H9 (cell line): ENCODE measurements around the gene VTA1. TPM values are rescaled to one million over a fixed set of nuclear protein-coding genes. Genes with fewer than 3 reads are reported as not detected.

Experiments
- DNase-seq: peaks from one replicate; pipeline ENCODE4 v3.0.0-alpha.2; 2017
- H2AFZ ChIP-seq: one replicate; pipeline ENCODE4 v1.6.1; 2013; ENCODE audit warnings: mild to moderate bottlenecking, low read length, control low read depth, moderate library complexity
- H2AK5ac ChIP-seq: 2 replicates; pipeline ENCODE4 v1.6.1; 2013; ENCODE audit warnings: low read length, control low read depth, mixed read lengths; ENCODE audit not compliant: insufficient read length
- H2BK120ac ChIP-seq: one replicate; pipeline ENCODE4 v1.6.1; 2013; ENCODE audit warnings: low read depth, mild to moderate bottlenecking, low read length, control low read depth, inconsistent platforms; ENCODE audit not compliant: poor library complexity, severe bottlenecking
- H2BK12ac ChIP-seq: 2 replicates; pipeline ENCODE4 v1.6.1; 2013; ENCODE audit warnings: low read length, control low read depth, mixed read lengths, low read depth; ENCODE audit not compliant: insufficient read length
- H2BK15ac ChIP-seq: 2 replicates; pipeline ENCODE4 v1.6.1; 2013; ENCODE audit warnings: low read depth, low read length, control low read depth
- H2BK20ac ChIP-seq: one replicate; pipeline ENCODE4 v1.6.1; 2013; ENCODE audit warnings: low read depth, mild to moderate bottlenecking, low read length, control low read depth, inconsistent platforms; ENCODE audit not compliant: poor library complexity, severe bottlenecking
- H2BK5ac ChIP-seq: 2 replicates; pipeline ENCODE4 v1.6.1; 2013; ENCODE audit warnings: low read length, control low read depth, mixed read lengths; ENCODE audit not compliant: insufficient read length
- H3K14ac ChIP-seq: 2 replicates; pipeline ENCODE4 v1.6.1; 2013; ENCODE audit warnings: low read length, control low read depth; ENCODE audit not compliant: insufficient read depth
- H3K18ac ChIP-seq: 2 replicates; pipeline ENCODE4 v1.6.1; 2013; ENCODE audit warnings: low read depth, mild to moderate bottlenecking, mixed read lengths, low read length, control low read depth; ENCODE audit not compliant: insufficient read length
- H3K23ac ChIP-seq: 2 replicates; pipeline ENCODE4 v1.6.1; 2013; ENCODE audit warnings: low read length, control low read depth, mixed read lengths, low read depth; ENCODE audit not compliant: insufficient read length
- H3K23me2 ChIP-seq: 2 replicates; pipeline ENCODE4 v1.6.1; 2013; ENCODE audit warnings: low read depth, mild to moderate bottlenecking, mixed read lengths, low read length, control low read depth; ENCODE audit not compliant: insufficient read length, poor library complexity, severe bottlenecking
- H3K27ac ChIP-seq: 2 replicates; pipeline ENCODE4 v1.5.1; 2013; ENCODE audit warnings: low read length, control low read depth, mixed read lengths, low read depth; ENCODE audit not compliant: insufficient read length
- H3K27me3 ChIP-seq: 2 replicates; pipeline ENCODE4 v1.6.1; 2013; ENCODE audit warnings: low read length, control low read depth, inconsistent platforms; ENCODE audit not compliant: insufficient read depth
- H3K4ac ChIP-seq: 2 replicates; pipeline ENCODE4 v1.6.1; 2013; ENCODE audit warnings: low read depth, mild to moderate bottlenecking, control low read depth, inconsistent platforms, low read length, moderate library complexity
- H3K4me1 ChIP-seq: 2 replicates; pipeline ENCODE4 v1.6.1; 2013; ENCODE audit warnings: low read length, control low read depth, inconsistent platforms; ENCODE audit not compliant: insufficient read depth
- H3K4me2 ChIP-seq: 2 replicates; pipeline ENCODE4 v1.6.1; 2013; ENCODE audit warnings: low read length, control low read depth, mixed read lengths; ENCODE audit not compliant: insufficient read length, insufficient read depth
- H3K56ac ChIP-seq: 2 replicates; pipeline ENCODE4 v1.6.1; 2013; ENCODE audit warnings: low read depth, mild to moderate bottlenecking, mixed read lengths, low read length, control low read depth; ENCODE audit not compliant: insufficient read length
- H3K79me1 ChIP-seq: 2 replicates; pipeline ENCODE4 v1.6.1; 2013; ENCODE audit warnings: low read depth, mild to moderate bottlenecking, moderate library complexity, low read length, control low read depth, inconsistent platforms; ENCODE audit not compliant: insufficient read depth, poor library complexity, severe bottlenecking
- H3K79me2 ChIP-seq: 2 replicates; pipeline ENCODE4 v1.6.1; 2013; ENCODE audit warnings: low read length, control low read depth, inconsistent platforms; ENCODE audit not compliant: insufficient read depth
- H3K9ac ChIP-seq: 2 replicates; pipeline ENCODE4 v1.6.1; 2013; ENCODE audit warnings: low read length, control low read depth, mixed read lengths; ENCODE audit not compliant: insufficient read length; ENCODE audit errors: extremely low read depth
- H3K9me3 ChIP-seq: one replicate; pipeline ENCODE4 v1.6.1; 2013; ENCODE audit warnings: low read depth, low read length, inconsistent platforms; ENCODE audit not compliant: control insufficient read depth
- H3T11ph ChIP-seq: one replicate; pipeline ENCODE4 v1.6.1; 2013; ENCODE audit warnings: mild to moderate bottlenecking, low read length, control low read depth, inconsistent platforms
- H4K20me1 ChIP-seq: one replicate; pipeline ENCODE4 v1.6.1; 2013; ENCODE audit not compliant: control insufficient read depth, insufficient read length, insufficient read depth
- H4K5ac ChIP-seq: 2 replicates; pipeline ENCODE4 v1.6.1; 2013; ENCODE audit warnings: low read depth, mild to moderate bottlenecking, mixed read lengths, low read length, control low read depth; ENCODE audit not compliant: insufficient read length
- H4K8ac ChIP-seq: replicated peaks from 2 replicates; pipeline ENCODE4 v1.6.1; 2013; ENCODE audit warnings: low read length, control low read depth, mixed read lengths, low read depth; ENCODE audit not compliant: insufficient read length
- H4K91ac ChIP-seq: 2 replicates; pipeline ENCODE4 v1.6.1; 2013; ENCODE audit warnings: low read depth, mild to moderate bottlenecking, moderate library complexity, mixed read lengths, low read length, control low read depth; ENCODE audit not compliant: insufficient read length
- H3K27ac Mint-ChIP-seq, 3 experiments: 2 replicates in 2 of 3; 3 replicates in 1 of 3; pipeline ENCODE4 v1.8.0; 2020 to 2021; ENCODE audit warnings: mixed read lengths in 3 of 3, mild to moderate bottlenecking in 1 of 3, moderate library complexity in 1 of 3
- H3K27me3 Mint-ChIP-seq: 2 replicates; pipeline ENCODE4 v1.8.0; 2021; ENCODE audit warnings: low read depth, mild to moderate bottlenecking, moderate library complexity, mixed read lengths
- H3K36me3 Mint-ChIP-seq, 3 experiments: 2 replicates in 2 of 3; 3 replicates in 1 of 3; pipeline ENCODE4 v1.8.0; 2020 to 2021; ENCODE audit warnings: low read depth in 3 of 3, mixed read lengths in 3 of 3; ENCODE audit not compliant: insufficient read depth in 1 of 3
- H3K4me1 Mint-ChIP-seq, 2 experiments: 2 replicates each; pipeline ENCODE4 v1.8.0; 2020; ENCODE audit warnings: mixed read lengths in 2 of 2
- H3K4me3 Mint-ChIP-seq, 2 experiments: 2 replicates in 1 of 2; 3 replicates in 1 of 2; pipeline ENCODE4 v1.8.0; 2020 to 2021; ENCODE audit warnings: mild to moderate bottlenecking in 2 of 2, mixed read lengths in 2 of 2, moderate library complexity in 1 of 2
- H3K9me3 Mint-ChIP-seq, 2 experiments: 2 replicates in 1 of 2; 3 replicates in 1 of 2; pipeline ENCODE4 v1.8.0; 2020; ENCODE audit warnings: mild to moderate bottlenecking in 2 of 2, mixed read lengths in 2 of 2, moderate library complexity in 1 of 2
- CTCF ChIP-seq: fragments of 200-600 bp; sonication (generic); conservative IDR thresholded peaks from 3 replicates; pipeline ENCODE4 v1.8.0; 2021; ENCODE audit warnings: antibody characterized with exemption, mild to moderate bottlenecking
- WGBS: extraction: QIAGEN DNeasy Blood & Tissue Kit; methylation state at CpG from one replicate; pipeline ENCODE4 v1.1.7; 2013; ENCODE audit warnings: missing lambda C conversion rate, low lambda C conversion rate, mixed read lengths; ENCODE audit not compliant: insufficient read length; ENCODE audit errors: extremely low coverage; 5-methylcytosine and 5-hydroxymethylcytosine counted together
- total RNA-seq: library from RNA; stranded (reverse); gene quantifications from 2 replicates; pipeline ENCODE4 v1.2.1, GENCODE V29; 2021

VTA1 gene
- total RNA-seq, 1 experiment from 2014 or later, result 63.1 TPM

GRCh38 chr6:142258305-142258704, 111.2 kb downstream of the VTA1 start:
- no peak for TF ChIP-seq CTCF

More at GRCh38 chr6:142258305-142258704, 111.2 kb downstream of the VTA1 start:
- H3K27ac ChIP-seq, result no peak overlapping the region
- no peak overlapping the region for H3K4ac ChIP-seq
- Mint-ChIP-seq H3K27ac (no peak overlapping the region), H3K4me1 (no peaks in the 10 kb centered on the region), H3K36me3 (no peaks in the 10 kb centered on the region), H3K9me3 (no peaks in the 10 kb centered on the region), H3K27me3 (no peaks in the 10 kb centered on the region), H3K4me3 (no peak overlapping the region)
- H3K18ac ChIP-seq, result no peak overlapping the region
- no peaks in the 10 kb centered on the region for H3K79me2 ChIP-seq
- no peaks in the 10 kb centered on the region for H3K9me3 ChIP-seq
- no peak overlapping the region for H2BK5ac ChIP-seq
- no peak overlapping the region for H2BK20ac ChIP-seq
- no peak overlapping the region for H4K8ac ChIP-seq
- no peak overlapping the region for H2AK5ac ChIP-seq
- no peak overlapping the region for H3K23ac ChIP-seq
- H3K4me1 ChIP-seq, result no peaks in the 10 kb centered on the region
- no peak overlapping the region for H2BK120ac ChIP-seq
- H4K20me1 ChIP-seq, result no peaks in the 10 kb centered on the region
- H2AFZ ChIP-seq, result no peak overlapping the region
- no CpG with 5 or more reads among the region's 6 CpGs for WGBS
- no peaks in the 10 kb centered on the region for H3K79me1 ChIP-seq
- no peak for DNase-seq
- no peaks in the 10 kb centered on the region for H3K27me3 ChIP-seq
- no peak overlapping the region for H4K5ac ChIP-seq
- no peak overlapping the region for H3K9ac ChIP-seq
- H3K23me2 ChIP-seq, result no peaks in the 10 kb centered on the region
- no peak overlapping the region for H2BK15ac ChIP-seq
- H3K14ac ChIP-seq, result no peak overlapping the region
- H3T11ph ChIP-seq, result no peak overlapping the region
- H3K4me2 ChIP-seq, result no peak overlapping the region
- no peak overlapping the region for H4K91ac ChIP-seq
- no peak overlapping the region for H3K56ac ChIP-seq
- no peak overlapping the region for H2BK12ac ChIP-seq
